HCT116 (cell line): ENCODE data around the gene SPATA33. TPM values are rescaled to one million over a fixed set of nuclear protein-coding genes. Genes with fewer than 3 reads are reported as not detected.

Experiments used
- ATAC-seq: fragments of 200-7000 bp; cut with Tn5 transposase; 2 replicates; pipeline ENCODE4 v1.9.1; 2020; ENCODE audit warnings: mild to moderate bottlenecking, moderate library complexity
- BruUV-seq: library from RNA; stranded (reverse); fragments of 400-500 nt; replicated peaks from 2 replicates; lab custom pipeline; 2021; lab: Mats Ljungman, UMichigan
- CTCF ChIA-PET: fragments of 300-600 bp; sonication (Branson Sonifier 250); formaldehyde crosslinking; loops from one replicate; lab custom pipeline; 2021; ENCODE audit warnings: antibody characterized with exemption; lab: Charles Lee
- POLR2A ChIA-PET: fragments of 300-600, 350-600 bp; sonication (Branson Sonifier 250); formaldehyde crosslinking; loops from one replicate; lab custom pipeline; 2021; ENCODE audit warnings: antibody characterized with exemption; lab: Charles Lee
- RAD21 ChIA-PET, 2 experiments: fragments of 300-600 bp; sonication (Branson Sonifier 250); formaldehyde crosslinking; loops; one replicate each; lab custom pipeline; 2023; ENCODE audit warnings: low total read pairs in 2 of 2; ENCODE audit not compliant: uncharacterized antibody in 2 of 2, unreplicated experiment in 2 of 2, low non-redundant PET in 1 of 2; lab: Charles Lee
- DNase-seq: peaks from one replicate; pipeline ENCODE4 v3.0.0-alpha.2; 2010; ENCODE audit warnings: low read depth, low spot score
- H2AFZ ChIP-seq: fragments of 200-600 bp; shearing (Covaris generic), sonication (generic); 2 replicates; pipeline ENCODE4 v1.6.1; 2017; ENCODE audit warnings: low read depth, mixed run types, mixed read lengths, antibody characterized with exemption, low read length; ENCODE audit not compliant: poor library complexity, severe bottlenecking
- H3K27ac ChIP-seq: 2 replicates; pipeline ENCODE4 v1.5.1; 2012; ENCODE audit warnings: low read depth, low read length
- H3K27me3 ChIP-seq: fragments of 200-600 bp; sonication (generic); 2 replicates; pipeline ENCODE4 v1.6.1; 2016; ENCODE audit warnings: mixed run types, low read length, mixed read lengths; ENCODE audit not compliant: insufficient read depth
- H3K36me3 ChIP-seq, 2 experiments: fragments of 200-500 bp in 1 of 2; fragments of 200-600 bp in 1 of 2; sonication (Bioruptor generic) in 1 of 2; sonication (generic) in 1 of 2; 2 replicates each; pipeline versions ENCODE4 v1.5.1 to v1.6.1; 2014 to 2016; ENCODE audit warnings: low read length in 2 of 2, inconsistent platforms in 1 of 2, mixed read lengths in 1 of 2, mixed run types in 1 of 2; ENCODE audit not compliant: insufficient read depth in 2 of 2, control insufficient read depth in 1 of 2
- H3K4me1 ChIP-seq, 2 experiments: fragments of 200-600 bp in 1 of 2; sonication (generic) in 1 of 2; 2 replicates each; pipeline versions ENCODE4 v1.5.1 to v1.6.1; 2012 to 2017; ENCODE audit warnings: low read length in 2 of 2, inconsistent platforms in 1 of 2, mild to moderate bottlenecking in 1 of 2, mixed read lengths in 1 of 2, mixed run types in 1 of 2, moderate library complexity in 1 of 2; ENCODE audit not compliant: insufficient read depth in 2 of 2, control insufficient read depth in 1 of 2
- H3K4me2 ChIP-seq: fragments of 200-600 bp; sonication (generic); 2 replicates; pipeline ENCODE4 v1.6.1; 2017; ENCODE audit warnings: mixed run types, low read length, mixed read lengths
- H3K4me3 ChIP-seq, 2 experiments: fragments of 200-600 bp in 1 of 2; sonication (generic) in 1 of 2; replicated peaks in 1 of 2; 2 replicates each; pipeline ENCODE4 v1.5.1; 2011 to 2016; ENCODE audit warnings: low read length in 2 of 2, control low read depth in 1 of 2, low read depth in 1 of 2, mild to moderate bottlenecking in 1 of 2, mixed read lengths in 1 of 2, mixed run types in 1 of 2
- H3K79me2 ChIP-seq: fragments of 200-600 bp; sonication (generic); 2 replicates; pipeline ENCODE4 v1.6.1; 2017; ENCODE audit warnings: mild to moderate bottlenecking, mixed run types, low read length, moderate library complexity, mixed read lengths; ENCODE audit not compliant: insufficient read depth
- H3K9ac ChIP-seq: fragments of 200-600 bp; sonication (generic); 2 replicates; pipeline ENCODE4 v1.6.1; 2016; ENCODE audit warnings: low read length, mixed read lengths
- H3K9me2 ChIP-seq: fragments of 200-600 bp; sonication (generic), shearing (Covaris generic); 2 replicates; pipeline ENCODE4 v1.6.1; 2017; ENCODE audit warnings: mixed run types, mild to moderate bottlenecking, moderate library complexity; ENCODE audit not compliant: insufficient read depth
- H3K9me3 ChIP-seq, 2 experiments: fragments of 200-500 bp in 1 of 2; fragments of 200-600 bp in 1 of 2; sonication (Bioruptor generic) in 1 of 2; sonication (generic) in 1 of 2; 2 replicates each; pipeline ENCODE4 v1.6.1; 2014 to 2017; ENCODE audit warnings: low read length in 2 of 2, mixed read lengths in 2 of 2, inconsistent platforms in 1 of 2, low read depth in 1 of 2, mild to moderate bottlenecking in 1 of 2, mixed run types in 1 of 2, moderate library complexity in 1 of 2; ENCODE audit not compliant: control insufficient read depth in 1 of 2, insufficient read depth in 1 of 2
- H4K20me1 ChIP-seq: fragments of 200-600 bp; sonication (generic), shearing (Covaris generic); 2 replicates; pipeline ENCODE4 v1.6.1; 2017; ENCODE audit warnings: mixed run types, mild to moderate bottlenecking, moderate library complexity; ENCODE audit not compliant: insufficient read depth
- ATF3 ChIP-seq: IDR thresholded peaks from 2 replicates; pipeline ENCODE4 v1.6.1; 2012
- CBX3 ChIP-seq: IDR thresholded peaks from 2 replicates; pipeline ENCODE4 v1.6.1; 2012; ENCODE audit warnings: low read depth
- EGR1 ChIP-seq: IDR thresholded peaks from 2 replicates; pipeline ENCODE4 v1.6.1; 2012; ENCODE audit warnings: low read depth
- ELF1 ChIP-seq: IDR thresholded peaks from 2 replicates; pipeline ENCODE4 v1.6.1; 2012; ENCODE audit warnings: low read depth, borderline replicate concordance
- EZH2 ChIP-seq: fragments of 200-600 bp; sonication (generic); IDR thresholded peaks from 2 replicates; pipeline ENCODE4 v1.6.1; 2017; ENCODE audit warnings: antibody characterized with exemption, mixed run types
- EZH2phosphoT487 ChIP-seq: fragments of 200-600 bp; IDR thresholded peaks from 2 replicates; pipeline ENCODE4 v1.6.1; 2018; ENCODE audit warnings: antibody characterized with exemption, borderline replicate concordance
- FOSL1 ChIP-seq: IDR thresholded peaks from 2 replicates; pipeline ENCODE4 v1.6.1; 2012; ENCODE audit warnings: low read depth
- JUND ChIP-seq: IDR thresholded peaks from 2 replicates; pipeline ENCODE4 v1.6.1; 2012
- MAX ChIP-seq: IDR thresholded peaks from 2 replicates; pipeline ENCODE4 v1.6.1; 2012
- POLR2AphosphoS5 ChIP-seq: IDR thresholded peaks from 2 replicates; pipeline ENCODE4 v1.6.1; 2011; ENCODE audit warnings: mild to moderate bottlenecking, low read depth, low read length, moderate library complexity
- REST ChIP-seq: IDR thresholded peaks from 2 replicates; pipeline ENCODE4 v1.6.1; 2012; ENCODE audit warnings: low read depth
- SIN3A ChIP-seq: IDR thresholded peaks from 2 replicates; pipeline ENCODE4 v1.6.1; 2012; ENCODE audit warnings: low read depth
- SP1 ChIP-seq: IDR thresholded peaks from 2 replicates; pipeline ENCODE4 v1.6.1; 2012; ENCODE audit warnings: low read depth
- TCF7L2 ChIP-seq: IDR thresholded peaks from 2 replicates; pipeline ENCODE4 v1.7.0; 2011; ENCODE audit warnings: borderline replicate concordance, inconsistent platforms; ENCODE audit not compliant: insufficient read depth, insufficient read length; ENCODE audit errors: extremely low read depth
- ZFX ChIP-seq: fragments of 450-650 bp; IDR thresholded peaks from 2 replicates; pipeline ENCODE4 v1.6.1; 2017
- intact Hi-C: fragments of 100-400 bp; cut with micrococcal nuclease; formaldehyde crosslinking; loops from 2 replicates; pipeline ENCODE4 v1.10.0; 2022
- total RNA-seq: library from RNA; stranded (reverse); gene quantifications from one replicate; pipeline ENCODE4 v1.2.1, GENCODE V29; 2021; ENCODE audit not compliant: unreplicated experiment

SPATA33 gene
- total RNA-seq, 1 experiment from 2014 or later, result 24.9 TPM

GRCh38 chr16:89669755-89670154, 12.1 kb downstream of the SPATA33 start:
- no peak overlapping the region for H3K4me3 ChIP-seq
- no peak overlapping the region for H3K4me2 ChIP-seq
- no peak overlapping the region for H3K9ac ChIP-seq
- no peaks in the 10 kb centered on the region for H4K20me1 ChIP-seq
- intact Hi-C loops, result no loop called here
- H3K27me3 ChIP-seq, result no peaks in the 10 kb centered on the region
- no peak for TF ChIP-seq CBX3
- no peak for TF ChIP-seq JUND
- TF ChIP-seq EGR1, result no peak
- TF ChIP-seq EZH2, result no peak
- TF ChIP-seq SP1, result no peak
- no peak for TF ChIP-seq ZFX
- TF ChIP-seq ELF1, result no peak
- TF ChIP-seq EZH2phosphoT487, result no peak
- TF ChIP-seq SIN3A, result no peak
- TF ChIP-seq MAX, result no peak
- TF ChIP-seq TCF7L2, result no peak
- TF ChIP-seq ATF3, result no peak
- no peak for TF ChIP-seq POLR2AphosphoS5
- no peak for TF ChIP-seq FOSL1
- TF ChIP-seq REST, result no peak
- H3K27ac ChIP-seq, result no peak overlapping the region
- no peaks in the 10 kb centered on the region for H3K79me2 ChIP-seq
- ChIA-PET POLR2A (no interaction called here), RAD21 (no interaction called here), CTCF (no interaction called here)
- H3K9me2 ChIP-seq, result no peaks in the 10 kb centered on the region
- BruUV-seq, result no TSS peak
- ATAC-seq, result no peak
- peaks cover 0 to 5% of the 10 kb centered on the region in 2 experiments; a peak in 1 of 4 replicates for H3K4me1 ChIP-seq
- H3K9me3 ChIP-seq, result peaks cover 5% of the 10 kb centered on the region in 2 experiments; a peak in 1 of 4 replicates
- no peak for DNase-seq
- no peak overlapping the region for H2AFZ ChIP-seq
- peaks cover 0 to 4% of the 10 kb centered on the region in 2 experiments; a peak in 1 of 4 replicates for H3K36me3 ChIP-seq
